HepG2 (cell line): ENCODE data around the gene TUBGCP6. TPM values are rescaled to one million over a fixed set of nuclear protein-coding genes. Genes with fewer than 3 reads are reported as not detected.

Experiments used
- ESRRA ChIP-seq: sonication (generic); formaldehyde crosslinking; IDR thresholded peaks from 2 replicates; pipeline ENCODE4 v1.5.1; 2020; ENCODE audit warnings: mild to moderate bottlenecking, low read depth, missing genetic modification reagents
- HMG20B ChIP-seq: conservative IDR thresholded peaks from 2 replicates; pipeline ENCODE4 v1.6.1; 2016; ENCODE audit warnings: missing genetic modification reagents, missing compliant biosample characterization
- HNRNPUL1 ChIP-seq: fragments of 200-400 bp; formaldehyde crosslinking; IDR thresholded peaks from 2 replicates; pipeline ENCODE4 v1.6.1; 2017; ENCODE audit warnings: low read depth, mild to moderate bottlenecking, low read length, moderate library complexity
- IKZF4 ChIP-seq: sonication (generic); formaldehyde crosslinking; IDR thresholded peaks from 2 replicates; pipeline ENCODE4 v1.5.1; 2020; ENCODE audit warnings: borderline replicate concordance, mild to moderate bottlenecking, low read depth, missing genetic modification reagents; ENCODE audit errors: not compliant biosample characterization
- KDM6A ChIP-seq: IDR thresholded peaks from 2 replicates; pipeline ENCODE4 v1.6.1; 2016; ENCODE audit warnings: low read depth
- NCOA2 ChIP-seq: sonication (generic); formaldehyde crosslinking; IDR thresholded peaks from 2 replicates; pipeline ENCODE4 v1.8.0; 2022; ENCODE audit warnings: inconsistent platforms
- NKX3-1 ChIP-seq: sonication (generic); formaldehyde crosslinking; IDR thresholded peaks from 2 replicates; pipeline ENCODE4 v1.5.0; 2020; ENCODE audit warnings: missing genetic modification reagents
- NR2F1 ChIP-seq, 2 experiments: fragments of 450-650 bp in 1 of 2; formaldehyde crosslinking in 1 of 2; IDR thresholded peaks; 2 replicates each; pipeline versions ENCODE4 v1.5.0 to v1.6.1; 2016 to 2020; ENCODE audit warnings: mild to moderate bottlenecking in 1 of 2, missing compliant biosample characterization in 1 of 2, missing genetic modification reagents in 1 of 2, moderate library complexity in 1 of 2
- PHF21A ChIP-seq: sonication (generic); formaldehyde crosslinking; IDR thresholded peaks from 2 replicates; pipeline ENCODE4 v1.5.0; 2020; ENCODE audit warnings: mild to moderate bottlenecking, missing genetic modification reagents
- THAP11 ChIP-seq: IDR thresholded peaks from 2 replicates; pipeline ENCODE4 v1.6.1; 2016; ENCODE audit warnings: missing biosample characterization, missing genetic modification reagents
- THAP8 ChIP-seq: sonication (generic); formaldehyde crosslinking; IDR thresholded peaks from 2 replicates; pipeline ENCODE4 v1.5.1; 2020; ENCODE audit warnings: missing genetic modification reagents, mild to moderate bottlenecking, borderline replicate concordance
- U2AF1 ChIP-seq: fragments of 200-400 bp; formaldehyde crosslinking; optimal IDR thresholded peaks from 2 replicates; pipeline ENCODE3; 2017; ENCODE audit warnings: mild to moderate bottlenecking, low read depth, low read length
- ZNF501 ChIP-seq: sonication (generic); formaldehyde crosslinking; IDR thresholded peaks from 2 replicates; pipeline ENCODE4 v1.5.1; 2020; ENCODE audit warnings: mild to moderate bottlenecking, moderate library complexity, missing genetic modification reagents
- ZNF556 ChIP-seq: sonication (generic); formaldehyde crosslinking; IDR thresholded peaks from 2 replicates; pipeline ENCODE4 v1.4.0; 2020; ENCODE audit warnings: mild to moderate bottlenecking, missing genetic modification reagents, borderline replicate concordance
- ZNF567 ChIP-seq: sonication (generic); formaldehyde crosslinking; IDR thresholded peaks from 2 replicates; pipeline ENCODE4 v1.8.1; 2023; ENCODE audit warnings: mild to moderate bottlenecking, missing genetic modification reagents, borderline replicate concordance
- polyA plus RNA-seq, 8 experiments: library from polyadenylated mRNA; depleted of rRNA in 3 of 8; stranded (reverse) in 7 of 8; unstranded in 1 of 8; fragments of >200 nt; fragmentation: Illumina TruSeq in 4 of 8; extraction: Trizol in 4 of 8; gene quantifications; 2 replicates each; pipeline versions ENCODE4 v1.2.1 to v1.2.3, GENCODE V29; 2011 to 2016; ENCODE audit warnings: low read depth in 4 of 8, missing spikeins in 1 of 8, mixed read lengths in 1 of 8; ENCODE audit not compliant: insufficient read depth in 1 of 8
- total RNA-seq, 5 experiments: library from RNA; depleted of rRNA; stranded (reverse); fragments of >200 nt; fragmentation: Illumina TruSeq; extraction: Trizol; gene quantifications; 2 replicates each; pipeline ENCODE4 v1.2.3, GENCODE V29; 2016; ENCODE audit warnings: low read depth in 1 of 5
- TF ChIP-seq, protein P1 (sequence below): sonication (generic); formaldehyde crosslinking; IDR thresholded peaks from 2 replicates; pipeline ENCODE4 v1.4.0; 2020; ENCODE audit warnings: missing genetic modification reagents, borderline replicate concordance
- TF ChIP-seq, protein P2 (sequence below): sonication (generic); formaldehyde crosslinking; IDR thresholded peaks from 2 replicates; pipeline ENCODE4 v1.5.1; 2020; ENCODE audit warnings: mild to moderate bottlenecking, missing genetic modification reagents, moderate library complexity
- TF ChIP-seq, protein P3 (sequence below): sonication (generic); formaldehyde crosslinking; conservative IDR thresholded peaks from 2 replicates; pipeline ENCODE4 v1.4.0; 2020; ENCODE audit warnings: missing genetic modification reagents
- TF ChIP-seq, protein P4 (sequence below): sonication (generic); formaldehyde crosslinking; IDR thresholded peaks from 2 replicates; pipeline ENCODE4 v1.5.1; 2020; ENCODE audit warnings: mild to moderate bottlenecking, missing genetic modification reagents, borderline replicate concordance
- TF ChIP-seq, protein P5 (sequence below): sonication (generic); formaldehyde crosslinking; IDR thresholded peaks from 2 replicates; pipeline ENCODE4 v1.4.0; 2020; ENCODE audit warnings: missing genetic modification reagents, low read depth, mild to moderate bottlenecking, borderline replicate concordance

The TUBGCP6 gene
- total and polyA plus RNA-seq, 2 of the 13 experiments (the other 11 are each of a cell fraction or from before 2014, with no cell fraction given), result 14.6 to 15.7 TPM

DNA sequence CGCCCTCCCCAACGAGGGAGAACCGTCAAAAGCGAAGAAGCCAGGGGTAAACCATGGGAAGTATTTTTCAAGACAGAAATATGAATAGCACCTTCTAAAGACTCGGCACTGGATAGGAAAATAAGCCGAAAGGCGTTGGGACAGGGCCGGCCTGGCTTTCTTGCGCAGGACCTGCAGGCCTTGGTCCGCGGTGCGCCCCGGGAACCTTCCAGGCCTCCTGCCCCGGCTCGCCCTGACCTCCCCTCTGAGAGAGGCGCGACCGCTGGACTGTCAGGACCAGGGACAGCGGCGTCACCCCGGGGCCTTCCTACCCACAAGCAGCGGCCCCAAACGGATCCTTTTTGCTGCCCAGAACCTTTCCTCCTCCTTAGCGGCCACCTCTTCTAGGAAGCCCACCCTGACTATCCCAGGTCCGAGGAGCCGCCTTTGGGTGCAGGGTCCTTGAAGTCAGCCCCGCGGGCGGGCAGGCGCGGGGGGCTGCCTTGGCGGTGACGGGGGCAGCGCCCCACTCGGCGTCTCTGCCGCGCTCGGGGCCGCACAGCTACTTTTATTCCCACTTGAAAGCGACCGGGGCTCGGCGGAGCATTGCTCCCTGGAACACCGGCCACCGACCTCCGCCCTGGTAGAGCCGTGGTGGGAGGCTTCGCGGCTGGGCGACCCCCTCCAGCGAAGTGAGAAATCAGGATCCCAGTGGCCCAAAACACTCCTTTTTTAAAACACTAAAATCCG lies 26.0 kb upstream of the TUBGCP6 start (continued):
- TF ChIP-seq, protein P1, sequence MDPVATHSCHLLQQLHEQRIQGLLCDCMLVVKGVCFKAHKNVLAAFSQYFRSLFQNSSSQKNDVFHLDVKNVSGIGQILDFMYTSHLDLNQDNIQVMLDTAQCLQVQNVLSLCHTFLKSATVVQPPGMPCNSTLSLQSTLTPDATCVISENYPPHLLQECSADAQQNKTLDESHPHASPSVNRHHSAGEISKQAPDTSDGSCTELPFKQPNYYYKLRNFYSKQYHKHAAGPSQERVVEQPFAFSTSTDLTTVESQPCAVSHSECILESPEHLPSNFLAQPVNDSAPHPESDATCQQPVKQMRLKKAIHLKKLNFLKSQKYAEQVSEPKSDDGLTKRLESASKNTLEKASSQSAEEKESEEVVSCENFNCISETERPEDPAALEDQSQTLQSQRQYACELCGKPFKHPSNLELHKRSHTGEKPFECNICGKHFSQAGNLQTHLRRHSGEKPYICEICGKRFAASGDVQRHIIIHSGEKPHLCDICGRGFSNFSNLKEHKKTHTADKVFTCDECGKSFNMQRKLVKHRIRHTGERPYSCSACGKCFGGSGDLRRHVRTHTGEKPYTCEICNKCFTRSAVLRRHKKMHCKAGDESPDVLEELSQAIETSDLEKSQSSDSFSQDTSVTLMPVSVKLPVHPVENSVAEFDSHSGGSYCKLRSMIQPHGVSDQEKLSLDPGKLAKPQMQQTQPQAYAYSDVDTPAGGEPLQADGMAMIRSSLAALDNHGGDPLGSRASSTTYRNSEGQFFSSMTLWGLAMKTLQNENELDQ, result peak; percentile 75; the same call in 1 of the 2 replicates
- TF ChIP-seq, protein P2, sequence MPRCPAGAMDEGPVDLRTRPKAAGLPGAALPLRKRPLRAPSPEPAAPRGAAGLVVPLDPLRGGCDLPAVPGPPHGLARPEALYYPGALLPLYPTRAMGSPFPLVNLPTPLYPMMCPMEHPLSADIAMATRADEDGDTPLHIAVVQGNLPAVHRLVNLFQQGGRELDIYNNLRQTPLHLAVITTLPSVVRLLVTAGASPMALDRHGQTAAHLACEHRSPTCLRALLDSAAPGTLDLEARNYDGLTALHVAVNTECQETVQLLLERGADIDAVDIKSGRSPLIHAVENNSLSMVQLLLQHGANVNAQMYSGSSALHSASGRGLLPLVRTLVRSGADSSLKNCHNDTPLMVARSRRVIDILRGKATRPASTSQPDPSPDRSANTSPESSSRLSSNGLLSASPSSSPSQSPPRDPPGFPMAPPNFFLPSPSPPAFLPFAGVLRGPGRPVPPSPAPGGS (CRISPR knock-in tag), result no peak
- peak; percentile 52; the same call in 1 of the 2 replicates for TF ChIP-seq THAP11 (CRISPR knock-in tag)
- peak; percentile 51 for TF ChIP-seq ZNF501 (CRISPR knock-in tag)
- TF ChIP-seq, protein P3, sequence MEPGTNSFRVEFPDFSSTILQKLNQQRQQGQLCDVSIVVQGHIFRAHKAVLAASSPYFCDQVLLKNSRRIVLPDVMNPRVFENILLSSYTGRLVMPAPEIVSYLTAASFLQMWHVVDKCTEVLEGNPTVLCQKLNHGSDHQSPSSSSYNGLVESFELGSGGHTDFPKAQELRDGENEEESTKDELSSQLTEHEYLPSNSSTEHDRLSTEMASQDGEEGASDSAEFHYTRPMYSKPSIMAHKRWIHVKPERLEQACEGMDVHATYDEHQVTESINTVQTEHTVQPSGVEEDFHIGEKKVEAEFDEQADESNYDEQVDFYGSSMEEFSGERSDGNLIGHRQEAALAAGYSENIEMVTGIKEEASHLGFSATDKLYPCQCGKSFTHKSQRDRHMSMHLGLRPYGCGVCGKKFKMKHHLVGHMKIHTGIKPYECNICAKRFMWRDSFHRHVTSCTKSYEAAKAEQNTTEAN (CRISPR knock-in tag), result peak; percentile 88
- TF ChIP-seq HMG20B (CRISPR knock-in tag), result peak; percentile 53; the same call in 1 of the 2 replicates
- peak in 1 of 2 experiments; percentile 34; a peak in 1 of 4 replicates for TF ChIP-seq NR2F1 (CRISPR knock-in tag; IDR thresholded peaks at IDR 0.05)
- TF ChIP-seq HNRNPUL1, result no peak
- 0 out of 2 replicates have a peak, but pooled peaks have one; percentile 37 for TF ChIP-seq ZNF567 (CRISPR knock-in tag)
- peak; percentile 28; the same call in 1 of the 2 replicates for TF ChIP-seq PHF21A
- TF ChIP-seq NKX3-1 (CRISPR knock-in tag), result peak; percentile 83; the same call in 1 of the 2 replicates
- no peak for TF ChIP-seq THAP8 (CRISPR knock-in tag)
- TF ChIP-seq, protein P4, sequence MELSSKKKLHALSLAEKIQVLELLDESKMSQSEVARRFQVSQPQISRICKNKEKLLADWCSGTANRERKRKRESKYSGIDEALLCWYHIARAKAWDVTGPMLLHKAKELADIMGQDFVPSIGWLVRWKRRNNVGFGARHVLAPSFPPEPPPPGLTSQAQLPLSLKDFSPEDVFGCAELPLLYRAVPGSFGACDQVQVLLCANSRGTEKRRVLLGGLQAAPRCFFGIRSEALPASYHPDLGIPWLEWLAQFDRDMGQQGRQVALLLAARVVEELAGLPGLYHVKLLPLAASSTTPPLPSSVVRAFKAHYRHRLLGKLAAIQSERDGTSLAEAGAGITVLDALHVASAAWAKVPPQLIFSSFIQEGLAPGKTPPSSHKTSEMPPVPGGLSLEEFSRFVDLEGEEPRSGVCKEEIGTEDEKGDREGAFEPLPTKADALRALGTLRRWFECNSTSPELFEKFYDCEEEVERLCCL (CRISPR knock-in tag), result no peak
- peak; percentile 45; the same call in 1 of the 2 replicates for TF ChIP-seq NCOA2 (CRISPR knock-in tag)
- peak; percentile 83 for TF ChIP-seq IKZF4
- TF ChIP-seq, protein P5, sequence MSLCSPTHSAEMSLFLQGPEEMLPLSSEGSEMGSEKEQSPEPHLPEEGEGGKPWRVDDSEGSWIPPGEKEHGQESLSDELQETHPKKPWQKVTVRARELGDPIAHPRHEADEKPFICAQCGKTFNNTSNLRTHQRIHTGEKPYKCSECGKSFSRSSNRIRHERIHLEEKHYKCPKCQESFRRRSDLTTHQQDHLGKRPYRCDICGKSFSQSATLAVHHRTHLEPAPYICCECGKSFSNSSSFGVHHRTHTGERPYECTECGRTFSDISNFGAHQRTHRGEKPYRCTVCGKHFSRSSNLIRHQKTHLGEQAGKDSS (CRISPR knock-in tag), result peak; percentile 56; the same call in 1 of the 2 replicates
- no peak; the same call in 1 of the 2 replicates for TF ChIP-seq ESRRA (CRISPR knock-in tag)
- TF ChIP-seq ZNF556 (CRISPR knock-in tag), result peak; percentile 67; the same call in 1 of the 2 replicates
- no peak for TF ChIP-seq U2AF1
- TF ChIP-seq KDM6A, result no peak
